GM12875 (cell line): ENCODE results near the gene FREY1.

ENCODE experiments used
- H3K4me3 ChIP-seq: one replicate; pipeline ENCODE4 v1.5.1; 2011; ENCODE audit warnings: low read depth, low read length, control low read depth
- TF ChIP-seq, protein P1 (sequence below): IDR thresholded peaks from 2 replicates; pipeline ENCODE4 v1.5.1; 2011; ENCODE audit warnings: low read depth, mild to moderate bottlenecking, control low read depth, inconsistent platforms, low read length, moderate library complexity, borderline replicate concordance; ENCODE audit not compliant: insufficient read depth

The FREY1 gene

DNA sequence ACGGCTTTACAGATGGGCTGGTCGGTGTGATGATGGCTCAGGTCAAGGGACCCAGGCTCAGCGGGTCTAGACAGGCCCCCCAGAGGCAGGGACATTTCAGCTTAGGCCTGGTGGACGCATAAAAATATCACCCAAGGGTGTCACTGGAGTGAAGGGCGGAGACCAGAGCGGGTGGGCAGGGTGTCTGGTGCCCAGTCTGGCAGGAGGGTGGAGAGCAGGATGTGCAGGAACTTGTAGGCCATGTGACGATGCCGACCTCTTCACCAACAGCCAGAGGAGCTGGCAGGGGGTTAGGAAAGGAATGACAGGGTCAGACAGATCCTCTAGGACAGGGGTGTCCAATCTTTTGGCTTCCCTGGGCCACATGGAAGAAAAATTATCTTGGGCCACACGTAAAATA lies 17.1 kb downstream of the FREY1 start:
- H3K4me3 ChIP-seq, result no peak overlapping the region
- TF ChIP-seq, protein P1, sequence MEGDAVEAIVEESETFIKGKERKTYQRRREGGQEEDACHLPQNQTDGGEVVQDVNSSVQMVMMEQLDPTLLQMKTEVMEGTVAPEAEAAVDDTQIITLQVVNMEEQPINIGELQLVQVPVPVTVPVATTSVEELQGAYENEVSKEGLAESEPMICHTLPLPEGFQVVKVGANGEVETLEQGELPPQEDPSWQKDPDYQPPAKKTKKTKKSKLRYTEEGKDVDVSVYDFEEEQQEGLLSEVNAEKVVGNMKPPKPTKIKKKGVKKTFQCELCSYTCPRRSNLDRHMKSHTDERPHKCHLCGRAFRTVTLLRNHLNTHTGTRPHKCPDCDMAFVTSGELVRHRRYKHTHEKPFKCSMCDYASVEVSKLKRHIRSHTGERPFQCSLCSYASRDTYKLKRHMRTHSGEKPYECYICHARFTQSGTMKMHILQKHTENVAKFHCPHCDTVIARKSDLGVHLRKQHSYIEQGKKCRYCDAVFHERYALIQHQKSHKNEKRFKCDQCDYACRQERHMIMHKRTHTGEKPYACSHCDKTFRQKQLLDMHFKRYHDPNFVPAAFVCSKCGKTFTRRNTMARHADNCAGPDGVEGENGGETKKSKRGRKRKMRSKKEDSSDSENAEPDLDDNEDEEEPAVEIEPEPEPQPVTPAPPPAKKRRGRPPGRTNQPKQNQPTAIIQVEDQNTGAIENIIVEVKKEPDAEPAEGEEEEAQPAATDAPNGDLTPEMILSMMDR, result no peak

DNA sequence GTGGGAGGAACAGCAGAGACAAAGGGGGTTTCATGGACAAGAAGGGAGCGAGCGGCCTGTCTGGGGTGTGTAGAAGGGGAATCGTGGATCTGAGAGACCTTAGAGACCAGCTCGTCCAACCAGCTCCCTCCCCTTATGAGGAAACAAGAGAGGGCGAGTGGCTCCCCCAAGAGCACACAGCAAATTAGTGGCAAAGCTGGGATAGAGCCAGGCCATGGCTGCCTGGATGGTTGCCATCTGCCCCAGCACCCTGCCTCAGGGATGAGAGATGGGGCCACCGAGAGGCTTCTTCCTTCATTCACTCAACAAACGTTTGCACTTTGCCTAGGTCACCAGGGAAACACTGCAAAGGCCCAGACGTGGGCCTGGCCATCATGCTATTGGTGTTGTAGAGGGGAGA lies 17.5 kb downstream of the FREY1 start:
- no peak overlapping the region for H3K4me3 ChIP-seq
- TF ChIP-seq, protein P1, result no peak

DNA sequence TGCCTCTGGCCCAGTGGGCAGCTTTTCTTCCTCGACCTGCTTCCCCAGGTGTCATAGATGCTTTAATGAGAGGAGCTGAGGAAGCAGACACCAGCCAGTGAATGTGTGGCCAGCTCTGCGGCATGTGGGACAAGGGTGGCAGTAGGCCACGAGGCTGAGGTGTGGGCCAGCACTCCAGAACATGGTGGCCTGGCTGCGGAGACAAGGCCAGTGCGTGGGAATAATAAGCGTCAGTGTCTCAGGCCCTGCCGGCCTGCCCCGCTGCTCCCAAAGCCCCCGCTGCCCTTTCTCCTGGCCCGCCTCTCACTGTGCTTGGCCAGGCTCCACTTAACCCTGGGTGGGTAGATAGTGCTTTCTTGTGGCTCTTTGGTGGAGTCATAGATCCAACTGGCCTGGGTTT lies 19.5 kb downstream of the FREY1 start:
- H3K4me3 ChIP-seq, result no peak overlapping the region
- TF ChIP-seq, protein P1, result no peak

DNA sequence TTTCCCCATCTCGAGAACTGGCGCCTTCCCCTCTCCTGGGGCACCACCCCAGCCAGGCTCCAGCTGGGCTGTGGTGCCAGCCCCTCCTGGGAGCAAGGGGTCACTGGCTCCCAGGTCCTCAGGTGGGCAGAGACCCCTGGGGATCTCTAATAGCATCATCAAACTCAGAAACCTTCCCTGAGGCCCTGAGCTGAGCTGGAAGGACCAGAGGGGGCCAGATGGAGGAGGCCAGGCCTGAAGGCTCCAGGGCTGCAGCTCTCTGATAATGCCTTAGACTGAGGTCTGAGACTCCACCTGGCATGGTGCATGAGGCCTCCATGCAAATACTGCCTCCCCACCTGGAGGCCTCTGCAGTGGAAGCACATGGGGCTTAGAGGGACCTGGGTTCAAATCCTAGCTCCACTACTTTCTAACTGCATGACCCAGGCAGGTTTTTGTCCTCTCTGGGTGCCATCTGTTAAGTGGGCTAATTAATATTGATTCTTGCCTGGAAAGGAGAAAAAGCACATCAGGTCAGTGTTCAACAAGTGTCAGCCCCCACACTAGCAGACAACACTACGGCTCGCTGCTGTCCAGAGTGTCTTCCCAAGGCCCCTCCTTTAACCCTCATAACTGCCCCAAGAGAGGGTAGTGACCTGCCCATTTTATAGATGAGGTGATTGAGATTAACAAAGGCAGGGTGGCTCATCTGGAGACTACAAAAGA lies 20.1 kb downstream of the FREY1 start:
- TF ChIP-seq, protein P1, result no peak
- H3K4me3 ChIP-seq, result no peak overlapping the region

DNA sequence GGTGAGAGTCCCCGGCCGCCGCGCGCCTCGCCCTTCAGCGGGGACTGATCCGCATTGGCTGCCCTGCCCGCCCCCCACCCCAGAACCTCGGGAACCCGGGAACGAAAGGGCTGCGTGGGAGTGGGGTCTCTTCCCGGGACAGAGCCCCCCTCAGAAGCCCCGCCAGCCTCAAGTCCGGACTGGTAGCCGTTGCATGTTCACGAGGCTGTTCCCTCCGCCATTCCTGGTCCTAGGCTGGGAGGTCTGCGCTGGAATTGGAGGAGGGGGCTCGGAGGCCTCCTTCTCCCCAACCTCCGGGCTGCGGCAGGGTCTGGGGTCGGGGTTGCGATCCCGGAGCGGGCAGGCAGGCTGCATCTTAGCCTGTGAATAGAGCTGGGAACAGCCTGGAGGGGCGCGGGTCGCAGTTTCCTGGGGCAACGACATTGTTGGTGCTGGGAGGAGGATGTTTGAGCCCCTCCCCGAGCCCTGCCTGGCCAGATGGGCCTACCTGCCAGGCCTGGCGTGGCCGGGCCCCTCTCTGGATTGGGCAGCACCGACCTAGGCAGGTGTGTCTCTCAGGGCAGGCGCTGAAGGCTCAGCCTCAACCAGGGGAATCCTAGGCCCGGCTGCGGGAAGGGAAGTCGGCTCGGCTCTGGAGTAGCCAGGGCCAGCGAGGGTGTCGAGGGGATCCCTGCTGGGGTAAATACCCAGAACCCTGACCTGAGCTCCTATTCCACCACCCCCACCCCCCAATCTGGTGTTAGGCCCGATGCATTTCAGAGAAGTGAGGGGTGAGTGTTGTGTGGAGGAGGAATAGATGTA lies 20.9 kb downstream of the FREY1 start:
- H3K4me3 ChIP-seq, result peak overlapping the region; percentile 27
- TF ChIP-seq, protein P1, result no peak

DNA sequence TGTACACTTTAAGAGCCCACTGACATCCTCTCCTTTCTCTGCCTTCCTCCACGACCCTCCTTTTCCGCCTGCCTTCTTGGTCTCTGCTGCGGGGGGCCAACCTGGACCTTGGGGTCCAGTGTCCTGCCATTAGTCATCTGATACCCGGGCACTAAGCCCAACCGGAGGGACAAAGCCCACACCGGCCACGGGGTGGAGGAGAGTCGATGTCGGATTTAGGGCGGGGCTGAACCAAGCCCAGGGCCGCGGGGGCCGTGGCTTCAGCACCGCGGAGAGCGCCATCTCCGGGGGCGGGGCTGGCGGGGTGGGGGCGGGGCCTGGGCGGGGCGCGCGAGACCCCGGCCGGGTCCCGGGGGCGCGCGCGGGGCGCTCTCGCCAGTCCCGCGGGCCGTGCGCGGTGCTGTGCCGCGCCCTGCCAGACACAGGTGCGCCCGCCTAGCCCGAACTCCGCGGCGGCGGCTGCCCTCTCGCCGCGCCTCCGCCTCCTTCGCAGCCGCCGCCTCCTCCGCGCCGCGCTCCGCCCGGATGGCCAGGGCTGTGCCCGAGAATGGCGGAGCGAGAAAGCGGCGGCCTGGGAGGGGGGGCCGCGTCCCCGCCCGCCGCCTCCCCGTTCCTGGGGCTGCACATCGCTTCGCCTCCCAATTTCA lies 21.7 kb downstream of the FREY1 start, which contains the start of gene MAPK8IP1:
Gene MAPK8IP1 (plus strand): TSS at position 378 of the 647 bp plus-strand sequence. CDS start 170 bp downstream, at position 548.
- H3K4me3 ChIP-seq, result peak within 1 kb of the TSS; percentile 27

More for the DNA sequence above, 21.7 kb downstream of the FREY1 start, which contains the start of gene MAPK8IP1:
- TF ChIP-seq, protein P1, result no peak
